Neural cell (in vitro differentiated cells): Measurements from ENCODE around the gene OSTC. TPM values are rescaled to one million over a fixed set of nuclear protein-coding genes. Genes with fewer than 3 reads are reported as not detected.

Source experiments
- H2AFZ ChIP-seq: fragments of 200-600, 300-800 bp; sonication (generic), shearing (Covaris generic); 2 replicates; pipeline ENCODE4 v1.6.0; 2014; ENCODE audit warnings: low read depth, mild to moderate bottlenecking, antibody characterized with exemption, low read length, moderate library complexity
- H3F3A ChIP-seq: fragments of 200-600 bp; shearing (Covaris generic); 2 replicates; pipeline ENCODE4 v1.6.1; 2016; ENCODE audit warnings: mild to moderate bottlenecking, moderate library complexity, mixed read lengths, antibody characterized with exemption, low read length; ENCODE audit not compliant: insufficient read depth, poor library complexity, severe bottlenecking
- H3K27ac ChIP-seq: fragments of 200-600, 300-800 bp; sonication (generic), shearing (Covaris generic); 2 replicates; pipeline ENCODE4 v1.5.1; 2014; ENCODE audit warnings: mild to moderate bottlenecking, low read length, moderate library complexity
- H3K27me3 ChIP-seq: fragments of 300-800, 200-600 bp; sonication (generic), shearing (Covaris generic); 2 replicates; pipeline ENCODE4 v1.6.0; 2014; ENCODE audit warnings: mild to moderate bottlenecking, low read depth, low read length, moderate library complexity; ENCODE audit not compliant: insufficient read depth
- H3K36me3 ChIP-seq: fragments of 300-800, 200-600 bp; sonication (generic), shearing (Covaris generic); 2 replicates; pipeline ENCODE4 v1.5.1; 2014; ENCODE audit warnings: mild to moderate bottlenecking, antibody characterized with exemption, low read length, moderate library complexity; ENCODE audit not compliant: insufficient read depth
- H3K4me2 ChIP-seq: fragments of 300-800, 200-600 bp; sonication (generic), shearing (Covaris generic); 2 replicates; pipeline ENCODE4 v1.6.0; 2014; ENCODE audit warnings: mild to moderate bottlenecking, low read length
- H3K4me3 ChIP-seq: fragments of 300-800, 200-600 bp; sonication (generic), shearing (Covaris generic); 2 replicates; pipeline ENCODE4 v1.5.1; 2014; ENCODE audit warnings: mild to moderate bottlenecking, low read length, moderate library complexity
- H3K79me2 ChIP-seq: fragments of 200-600 bp; shearing (Covaris generic); replicated peaks from 2 replicates; pipeline ENCODE4 v1.6.0; 2014; ENCODE audit warnings: mild to moderate bottlenecking, low read length, moderate library complexity; ENCODE audit not compliant: insufficient read depth
- H3K9ac ChIP-seq: fragments of 300-800, 200-600 bp; sonication (generic), shearing (Covaris generic); 2 replicates; pipeline ENCODE4 v1.6.1; 2016; ENCODE audit warnings: mild to moderate bottlenecking, low read length, mixed read lengths
- H3K9me2 ChIP-seq: fragments of 200-600 bp; shearing (Covaris generic); 2 replicates; pipeline ENCODE4 v1.6.1; 2016; ENCODE audit warnings: mild to moderate bottlenecking, low read length, mixed read lengths; ENCODE audit not compliant: insufficient read depth
- H3K9me3 ChIP-seq: fragments of 200-600, 300-800 bp; sonication (generic), shearing (Covaris generic); 2 replicates; pipeline ENCODE4 v1.6.1; 2016; ENCODE audit warnings: mild to moderate bottlenecking, mixed run types, low read length, moderate library complexity, mixed read lengths
- H4K20me1 ChIP-seq: fragments of 200-600 bp; shearing (Covaris generic); 2 replicates; pipeline ENCODE4 v1.6.1; 2016; ENCODE audit warnings: mild to moderate bottlenecking, mixed run types; ENCODE audit not compliant: insufficient read depth
- CTCF ChIP-seq: fragments of 450-650 bp; IDR thresholded peaks from 2 replicates; pipeline ENCODE4 v1.5.1; 2014; ENCODE audit warnings: antibody characterized with exemption, mild to moderate bottlenecking, moderate library complexity; ENCODE audit not compliant: poor library complexity, severe bottlenecking
- EP300 ChIP-seq: fragments of 450-650 bp; conservative IDR thresholded peaks from 2 replicates; pipeline ENCODE4 v1.6.1; 2014; ENCODE audit warnings: antibody characterized with exemption, mild to moderate bottlenecking, moderate library complexity; ENCODE audit not compliant: poor library complexity, severe bottlenecking
- EZH2 ChIP-seq: fragments of 200-600, 300-800 bp; shearing (Covaris generic), sonication (generic); IDR thresholded peaks from 2 replicates; pipeline ENCODE4 v1.6.1; 2014; ENCODE audit warnings: antibody characterized with exemption, low read length, borderline replicate concordance, mild to moderate bottlenecking; ENCODE audit not compliant: insufficient read depth, poor library complexity, severe bottlenecking
- MXI1 ChIP-seq: fragments of 450-650 bp; conservative IDR thresholded peaks from 2 replicates; pipeline ENCODE4 v1.6.1; 2014; ENCODE audit warnings: antibody characterized with exemption, mild to moderate bottlenecking; ENCODE audit not compliant: poor library complexity, severe bottlenecking
- POLR2AphosphoS5 ChIP-seq: IDR thresholded peaks from 2 replicates; pipeline ENCODE4 v1.6.1; 2012
- RAD21 ChIP-seq: fragments of 450-650 bp; conservative IDR thresholded peaks from 2 replicates; pipeline ENCODE4 v1.6.1; 2014; ENCODE audit warnings: antibody characterized with exemption, mild to moderate bottlenecking, moderate library complexity
- SMC3 ChIP-seq: fragments of 450-650 bp; conservative IDR thresholded peaks from 2 replicates; pipeline ENCODE4 v1.6.1; 2014; ENCODE audit warnings: antibody characterized with exemption, mild to moderate bottlenecking, moderate library complexity; ENCODE audit not compliant: poor library complexity
- TAF1 ChIP-seq: IDR thresholded peaks from 2 replicates; pipeline ENCODE4 v1.6.1; 2012; ENCODE audit warnings: low read depth
- polyA plus RNA-seq: library from polyadenylated mRNA; depleted of rRNA; stranded (reverse); fragments of >200 nt; gene quantifications from 2 replicates; pipeline ENCODE4 v1.2.3, GENCODE V29; 2014
- TF ChIP-seq, protein P1 (sequence below): IDR thresholded peaks from 2 replicates; pipeline ENCODE4 v1.6.1; 2012; ENCODE audit warnings: borderline replicate concordance

Gene OSTC
- polyA plus RNA-seq, 1 donor from 2014 or later, result 128 TPM

DNA sequence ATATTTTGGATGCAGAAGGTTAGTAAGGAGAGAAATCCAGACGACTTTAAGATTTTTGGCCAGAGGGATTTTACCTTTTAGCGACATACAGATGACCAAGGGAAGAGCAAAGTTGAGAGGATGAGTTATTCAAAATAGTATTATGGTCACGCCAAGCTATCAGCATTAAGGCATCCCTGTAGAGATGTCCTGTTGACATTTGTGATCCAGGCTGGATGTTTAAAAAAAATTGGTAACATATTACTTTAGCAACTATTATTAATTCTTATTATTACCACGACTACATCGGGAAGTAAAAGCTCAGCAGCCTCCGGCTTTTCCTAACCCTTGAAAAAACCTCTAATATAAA lies 562 bp upstream of the OSTC start:
- peaks cover 24% of the 10 kb centered on the region for H3K79me2 ChIP-seq

DNA sequence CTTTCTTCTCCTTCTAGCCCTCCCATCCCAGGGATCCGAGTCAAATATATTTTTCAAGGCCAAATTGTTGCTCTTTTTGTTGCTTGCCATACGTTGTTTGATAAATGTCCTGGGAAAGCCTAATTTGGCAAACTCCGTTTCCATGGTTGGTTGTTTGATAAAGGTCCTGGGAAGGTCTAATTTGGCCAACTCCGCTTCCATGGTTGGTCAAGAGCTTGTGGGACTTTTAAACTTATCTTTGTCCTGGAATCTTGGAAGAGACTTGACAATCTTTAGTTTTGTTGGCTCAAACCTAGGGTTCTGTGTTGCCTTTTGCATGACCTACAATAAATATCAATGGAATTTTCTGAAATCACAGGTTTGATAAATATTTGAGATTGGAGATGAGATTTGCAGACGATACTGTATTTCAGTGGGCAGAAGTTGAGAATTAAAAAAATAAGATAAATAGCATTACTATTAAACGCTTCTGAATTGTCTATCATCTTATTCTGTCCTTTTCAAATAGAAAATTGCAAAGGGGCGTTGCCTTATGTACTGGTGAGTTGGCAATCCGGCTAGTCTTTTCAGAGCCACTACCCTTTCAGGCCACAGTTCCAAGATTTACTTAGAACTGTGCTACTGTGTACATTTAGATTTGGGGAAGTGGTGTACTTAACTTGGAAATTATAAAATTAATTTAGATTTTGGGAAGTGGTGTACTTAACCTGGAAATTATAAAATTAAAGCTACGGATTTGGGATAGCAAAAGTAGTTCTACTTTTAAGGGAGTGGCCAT lies 804 bp downstream of the OSTC start:
- H3K9ac ChIP-seq, result peak overlapping the region; percentile 71
- no peaks in the 10 kb centered on the region for H3K36me3 ChIP-seq
- no peaks in the 10 kb centered on the region for H3K27me3 ChIP-seq
- peak overlapping the region; percentile 67 for H2AFZ ChIP-seq
- no peaks in the 10 kb centered on the region for H4K20me1 ChIP-seq
- H3K27ac ChIP-seq, result peak overlapping the region; percentile 59
- peaks cover 24% of the 10 kb centered on the region for H3K79me2 ChIP-seq
- peak overlapping the region; percentile 84 for H3K4me2 ChIP-seq
- no peaks in the 10 kb centered on the region for H3F3A ChIP-seq
- H3K4me3 ChIP-seq, result peak overlapping the region; percentile 74
- H3K9me3 ChIP-seq, result no peaks in the 10 kb centered on the region
- H3K9me2 ChIP-seq, result no peaks in the 10 kb centered on the region
- TF ChIP-seq TAF1 (no peak), EZH2 (no peak), CTCF (no peak), MXI1 (no peak), SMC3 (no peak)

More for the DNA sequence above, 562 bp upstream of the OSTC start:
- Histone ChIP-seq H3K9me3 (no peaks in the 10 kb centered on the region), H3K27ac (no peak overlapping the region), H3K4me2 (peak overlapping the region; percentile 54), H3F3A (no peaks in the 10 kb centered on the region), H3K27me3 (no peaks in the 10 kb centered on the region), H4K20me1 (no peaks in the 10 kb centered on the region), H3K9me2 (no peaks in the 10 kb centered on the region), H3K36me3 (no peaks in the 10 kb centered on the region), H2AFZ (peak overlapping the region; percentile 67), H3K4me3 (peak overlapping the region; percentile 74), H3K9ac (no peak overlapping the region)
- TF ChIP-seq SMC3, result no peak
- TF ChIP-seq, protein P1, sequence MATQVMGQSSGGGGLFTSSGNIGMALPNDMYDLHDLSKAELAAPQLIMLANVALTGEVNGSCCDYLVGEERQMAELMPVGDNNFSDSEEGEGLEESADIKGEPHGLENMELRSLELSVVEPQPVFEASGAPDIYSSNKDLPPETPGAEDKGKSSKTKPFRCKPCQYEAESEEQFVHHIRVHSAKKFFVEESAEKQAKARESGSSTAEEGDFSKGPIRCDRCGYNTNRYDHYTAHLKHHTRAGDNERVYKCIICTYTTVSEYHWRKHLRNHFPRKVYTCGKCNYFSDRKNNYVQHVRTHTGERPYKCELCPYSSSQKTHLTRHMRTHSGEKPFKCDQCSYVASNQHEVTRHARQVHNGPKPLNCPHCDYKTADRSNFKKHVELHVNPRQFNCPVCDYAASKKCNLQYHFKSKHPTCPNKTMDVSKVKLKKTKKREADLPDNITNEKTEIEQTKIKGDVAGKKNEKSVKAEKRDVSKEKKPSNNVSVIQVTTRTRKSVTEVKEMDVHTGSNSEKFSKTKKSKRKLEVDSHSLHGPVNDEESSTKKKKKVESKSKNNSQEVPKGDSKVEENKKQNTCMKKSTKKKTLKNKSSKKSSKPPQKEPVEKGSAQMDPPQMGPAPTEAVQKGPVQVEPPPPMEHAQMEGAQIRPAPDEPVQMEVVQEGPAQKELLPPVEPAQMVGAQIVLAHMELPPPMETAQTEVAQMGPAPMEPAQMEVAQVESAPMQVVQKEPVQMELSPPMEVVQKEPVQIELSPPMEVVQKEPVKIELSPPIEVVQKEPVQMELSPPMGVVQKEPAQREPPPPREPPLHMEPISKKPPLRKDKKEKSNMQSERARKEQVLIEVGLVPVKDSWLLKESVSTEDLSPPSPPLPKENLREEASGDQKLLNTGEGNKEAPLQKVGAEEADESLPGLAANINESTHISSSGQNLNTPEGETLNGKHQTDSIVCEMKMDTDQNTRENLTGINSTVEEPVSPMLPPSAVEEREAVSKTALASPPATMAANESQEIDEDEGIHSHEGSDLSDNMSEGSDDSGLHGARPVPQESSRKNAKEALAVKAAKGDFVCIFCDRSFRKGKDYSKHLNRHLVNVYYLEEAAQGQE, result no peak
- TF ChIP-seq EP300, result no peak
- TF ChIP-seq POLR2AphosphoS5, result no peak
- no peak for TF ChIP-seq EZH2
- TF ChIP-seq MXI1, result no peak
- TF ChIP-seq RAD21, result no peak
- no peak for TF ChIP-seq TAF1
